GM19467 (cell line): ENCODE measurements around the gene RNF32.

Experiments used
- ATAC-seq: cut with Tn5 transposase; IDR thresholded peaks from one replicate; pipeline ENCODE4 v1.9.1; 2021; ENCODE audit warnings: mild to moderate bottlenecking, moderate library complexity; ENCODE audit not compliant: unreplicated experiment

RNF32 gene

GRCh38 chr7:156725936-156726335 lies 85.4 kb downstream of the RNF32 start:
- ATAC-seq, result no peak
